K562 (cell line): ENCODE data around the gene TEAD3. TPM values are rescaled to one million over a fixed set of nuclear protein-coding genes. Genes with fewer than 3 reads are reported as not detected.
A peak's percentile ranks its signal among the peaks of the same experiment; 100 is the strongest.

Experiments used
- CBFB ChIP-seq: sonication (generic); formaldehyde crosslinking; IDR thresholded peaks from 2 replicates; pipeline ENCODE4 v1.4.0; 2020; ENCODE audit warnings: mild to moderate bottlenecking, missing genetic modification reagents
- L3MBTL2 ChIP-seq: fragments of 450-650 bp; IDR thresholded peaks from 2 replicates; pipeline ENCODE4 v1.6.1; 2016; ENCODE audit warnings: mild to moderate bottlenecking, moderate library complexity
- MAFK ChIP-seq: IDR thresholded peaks from 2 replicates; pipeline ENCODE4 v1.6.1; 2011; ENCODE audit warnings: low read length, improper control_type of control experiment
- OTX1 ChIP-seq: fragments of 450-650 bp; formaldehyde crosslinking; IDR thresholded peaks from 2 replicates; pipeline ENCODE4 v1.4.0; 2022; ENCODE audit warnings: mild to moderate bottlenecking
- POU5F1 ChIP-seq: fragments of 150-350 bp; IDR thresholded peaks from 2 replicates; pipeline ENCODE4 v1.6.1; 2014; ENCODE audit warnings: borderline replicate concordance, low read length, low read depth, mild to moderate bottlenecking; ENCODE audit not compliant: partially characterized antibody
- TCF7 ChIP-seq: sonication (generic); IDR thresholded peaks from 2 replicates; pipeline ENCODE4 v1.6.1; 2016; ENCODE audit warnings: antibody characterized with exemption, borderline replicate concordance
- ZNF12 ChIP-seq: sonication (generic); formaldehyde crosslinking; IDR thresholded peaks from 2 replicates; pipeline ENCODE4 v1.4.0; 2020; ENCODE audit warnings: mild to moderate bottlenecking, missing genetic modification reagents
- ZNF436 ChIP-seq: fragments of 250-450, 450-650 bp; sonication (Bioruptor Pico); formaldehyde crosslinking; IDR thresholded peaks from 2 replicates; pipeline ENCODE4 v1.7.0; 2020; ENCODE audit warnings: mild to moderate bottlenecking
- ZNF561 ChIP-seq: fragments of 450-650 bp; formaldehyde crosslinking; conservative IDR thresholded peaks from 2 replicates; pipeline ENCODE4 v1.4.0; 2020; ENCODE audit warnings: mild to moderate bottlenecking, moderate library complexity
- polyA plus RNA-seq, 8 experiments: library from polyadenylated mRNA; depleted of rRNA in 4 of 8; stranded (reverse) in 5 of 8; unstranded in 3 of 8; fragments of >200 nt; fragmentation: Nextera tagmentation in 2 of 8; fragmentation: Illumina TruSeq in 1 of 8; extraction: Ambion mirVana in 2 of 8; extraction: Trizol in 1 of 8; gene quantifications; 2 replicates each; pipeline versions ENCODE4 v1.2.1 to v1.2.3, GENCODE V29; 2011 to 2014; ENCODE audit warnings: inconsistent platforms in 1 of 8, missing spikeins in 1 of 8
- total RNA-seq, 7 experiments: library from RNA; depleted of rRNA in 6 of 7; stranded (reverse); fragments of >200 nt in 6 of 7; fragmentation: Illumina TruSeq in 2 of 7; extraction: Trizol in 2 of 7; gene quantifications; 2 replicates each; pipeline versions ENCODE4 v1.2.1 to v1.2.3, GENCODE V29; 2011 to 2021; ENCODE audit warnings: low replicate concordance in 1 of 7
- TF ChIP-seq, protein P1 (sequence below): sonication (generic); formaldehyde crosslinking; IDR thresholded peaks from 2 replicates; pipeline ENCODE4 v1.8.0; 2022; ENCODE audit warnings: mild to moderate bottlenecking, missing genetic modification reagents
- TF ChIP-seq, protein P2 (sequence below): sonication (generic); formaldehyde crosslinking; IDR thresholded peaks from 2 replicates; pipeline ENCODE4 v1.4.0; 2020; ENCODE audit warnings: mild to moderate bottlenecking, missing genetic modification reagents
- TF ChIP-seq, protein P3 (sequence below), 2 experiments: IDR thresholded peaks; 2 replicates each; pipeline ENCODE4 v1.6.1; 2011; ENCODE audit warnings: borderline replicate concordance in 1 of 2, control low read depth in 1 of 2, low read depth in 1 of 2, low read length in 1 of 2, mild to moderate bottlenecking in 1 of 2, mixed read lengths in 1 of 2, moderate library complexity in 1 of 2; ENCODE audit not compliant: insufficient read depth in 1 of 2, insufficient read length in 1 of 2, poor library complexity in 1 of 2, severe bottlenecking in 1 of 2; ENCODE audit errors: extremely low read depth in 1 of 2
- TF ChIP-seq, protein P4 (sequence below): fragments of 250-450 bp; sonication (Bioruptor Pico); IDR thresholded peaks from 2 replicates; pipeline ENCODE4 v1.5.0; 2020; ENCODE audit warnings: mild to moderate bottlenecking, borderline replicate concordance

Gene TEAD3
- total and polyA plus RNA-seq, 9 of the 15 experiments (the other 6 are each of a cell fraction or from before 2014, with no cell fraction given): 0.63 to 13.2 (median 3.3) TPM

DNA sequence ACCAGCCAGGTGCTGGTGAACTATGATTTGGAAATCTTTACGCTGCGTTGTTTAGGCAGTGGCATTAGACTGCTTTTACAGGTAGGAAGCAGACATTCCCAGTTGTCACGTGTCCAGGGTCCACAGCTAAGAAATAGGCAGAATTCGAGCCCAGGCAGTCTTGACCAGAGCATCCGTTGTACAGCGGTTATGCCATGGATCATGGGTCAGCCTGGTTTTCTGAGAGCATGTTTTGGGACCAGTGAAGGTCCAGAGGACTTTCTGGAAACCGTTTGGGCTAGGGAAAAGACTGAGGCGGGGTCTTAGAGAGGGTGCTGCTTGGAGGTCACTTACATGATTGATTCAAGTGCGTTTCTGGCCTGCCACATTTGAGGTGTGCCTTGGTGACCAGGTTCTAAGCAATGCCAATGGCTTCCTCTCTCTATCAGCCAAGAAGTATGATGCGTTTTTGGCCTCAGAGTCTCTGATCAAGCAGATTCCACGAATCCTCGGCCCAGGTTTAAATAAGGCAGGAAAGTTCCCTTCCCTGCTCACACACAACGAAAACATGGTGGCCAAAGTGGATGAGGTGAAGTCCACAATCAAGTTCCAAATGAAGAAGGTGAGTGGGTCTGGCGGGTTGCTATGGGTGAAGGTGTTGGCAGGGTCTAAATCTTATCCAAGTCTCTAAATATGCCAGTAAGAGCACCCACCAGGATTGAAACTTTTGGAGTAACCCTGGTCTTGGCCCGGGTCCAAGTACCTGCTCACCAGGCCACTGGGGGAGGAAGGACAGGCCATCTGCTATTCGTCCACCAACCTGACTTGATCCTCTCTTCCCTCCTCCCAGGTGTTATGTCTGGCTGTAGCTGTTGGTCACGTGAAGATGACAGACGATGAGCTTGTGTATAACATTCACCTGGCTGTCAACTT, 26.9 kb downstream of the TEAD3 start (continued):
- TF ChIP-seq, protein P1, sequence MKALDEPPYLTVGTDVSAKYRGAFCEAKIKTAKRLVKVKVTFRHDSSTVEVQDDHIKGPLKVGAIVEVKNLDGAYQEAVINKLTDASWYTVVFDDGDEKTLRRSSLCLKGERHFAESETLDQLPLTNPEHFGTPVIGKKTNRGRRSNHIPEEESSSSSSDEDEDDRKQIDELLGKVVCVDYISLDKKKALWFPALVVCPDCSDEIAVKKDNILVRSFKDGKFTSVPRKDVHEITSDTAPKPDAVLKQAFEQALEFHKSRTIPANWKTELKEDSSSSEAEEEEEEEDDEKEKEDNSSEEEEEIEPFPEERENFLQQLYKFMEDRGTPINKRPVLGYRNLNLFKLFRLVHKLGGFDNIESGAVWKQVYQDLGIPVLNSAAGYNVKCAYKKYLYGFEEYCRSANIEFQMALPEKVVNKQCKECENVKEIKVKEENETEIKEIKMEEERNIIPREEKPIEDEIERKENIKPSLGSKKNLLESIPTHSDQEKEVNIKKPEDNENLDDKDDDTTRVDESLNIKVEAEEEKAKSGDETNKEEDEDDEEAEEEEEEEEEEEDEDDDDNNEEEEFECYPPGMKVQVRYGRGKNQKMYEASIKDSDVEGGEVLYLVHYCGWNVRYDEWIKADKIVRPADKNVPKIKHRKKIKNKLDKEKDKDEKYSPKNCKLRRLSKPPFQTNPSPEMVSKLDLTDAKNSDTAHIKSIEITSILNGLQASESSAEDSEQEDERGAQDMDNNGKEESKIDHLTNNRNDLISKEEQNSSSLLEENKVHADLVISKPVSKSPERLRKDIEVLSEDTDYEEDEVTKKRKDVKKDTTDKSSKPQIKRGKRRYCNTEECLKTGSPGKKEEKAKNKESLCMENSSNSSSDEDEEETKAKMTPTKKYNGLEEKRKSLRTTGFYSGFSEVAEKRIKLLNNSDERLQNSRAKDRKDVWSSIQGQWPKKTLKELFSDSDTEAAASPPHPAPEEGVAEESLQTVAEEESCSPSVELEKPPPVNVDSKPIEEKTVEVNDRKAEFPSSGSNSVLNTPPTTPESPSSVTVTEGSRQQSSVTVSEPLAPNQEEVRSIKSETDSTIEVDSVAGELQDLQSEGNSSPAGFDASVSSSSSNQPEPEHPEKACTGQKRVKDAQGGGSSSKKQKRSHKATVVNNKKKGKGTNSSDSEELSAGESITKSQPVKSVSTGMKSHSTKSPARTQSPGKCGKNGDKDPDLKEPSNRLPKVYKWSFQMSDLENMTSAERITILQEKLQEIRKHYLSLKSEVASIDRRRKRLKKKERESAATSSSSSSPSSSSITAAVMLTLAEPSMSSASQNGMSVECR (CRISPR knock-in tag): peak; percentile 77; the same call in 1 of the 2 replicates
- TF ChIP-seq TCF7: no peak
- TF ChIP-seq, protein P2, sequence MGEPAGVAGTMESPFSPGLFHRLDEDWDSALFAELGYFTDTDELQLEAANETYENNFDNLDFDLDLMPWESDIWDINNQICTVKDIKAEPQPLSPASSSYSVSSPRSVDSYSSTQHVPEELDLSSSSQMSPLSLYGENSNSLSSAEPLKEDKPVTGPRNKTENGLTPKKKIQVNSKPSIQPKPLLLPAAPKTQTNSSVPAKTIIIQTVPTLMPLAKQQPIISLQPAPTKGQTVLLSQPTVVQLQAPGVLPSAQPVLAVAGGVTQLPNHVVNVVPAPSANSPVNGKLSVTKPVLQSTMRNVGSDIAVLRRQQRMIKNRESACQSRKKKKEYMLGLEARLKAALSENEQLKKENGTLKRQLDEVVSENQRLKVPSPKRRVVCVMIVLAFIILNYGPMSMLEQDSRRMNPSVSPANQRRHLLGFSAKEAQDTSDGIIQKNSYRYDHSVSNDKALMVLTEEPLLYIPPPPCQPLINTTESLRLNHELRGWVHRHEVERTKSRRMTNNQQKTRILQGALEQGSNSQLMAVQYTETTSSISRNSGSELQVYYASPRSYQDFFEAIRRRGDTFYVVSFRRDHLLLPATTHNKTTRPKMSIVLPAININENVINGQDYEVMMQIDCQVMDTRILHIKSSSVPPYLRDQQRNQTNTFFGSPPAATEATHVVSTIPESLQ (CRISPR knock-in tag): 0 out of 2 replicates have a peak, but pooled peaks have one; percentile 65
- no peak for TF ChIP-seq OTX1 (CRISPR knock-in tag)
- TF ChIP-seq POU5F1: no peak
- TF ChIP-seq MAFK: 0 out of 2 replicates have a peak, but pooled peaks have one; percentile 13
- TF ChIP-seq ZNF436 (CRISPR knock-in tag): no peak
- 0 out of 2 replicates have a peak, but pooled peaks have one; percentile 66 for TF ChIP-seq ZNF12
- TF ChIP-seq, protein P3, sequence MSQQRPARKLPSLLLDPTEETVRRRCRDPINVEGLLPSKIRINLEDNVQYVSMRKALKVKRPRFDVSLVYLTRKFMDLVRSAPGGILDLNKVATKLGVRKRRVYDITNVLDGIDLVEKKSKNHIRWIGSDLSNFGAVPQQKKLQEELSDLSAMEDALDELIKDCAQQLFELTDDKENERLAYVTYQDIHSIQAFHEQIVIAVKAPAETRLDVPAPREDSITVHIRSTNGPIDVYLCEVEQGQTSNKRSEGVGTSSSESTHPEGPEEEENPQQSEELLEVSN (IDR thresholded peaks at IDR 0.05; ENCODE audit: borderline replicate concordance in 1 of 2, extremely low read depth in 1 of 2, insufficient read depth in 1 of 2, insufficient read length in 1 of 2, low read depth in 1 of 2, low read length in 1 of 2, poor library complexity in 1 of 2, severe bottlenecking in 1 of 2): peak in 1 of 2 experiments; percentile 13
- TF ChIP-seq CBFB (CRISPR knock-in tag): 0 out of 2 replicates have a peak, but pooled peaks have one; percentile 51
- peak; percentile 54; the same call in 1 of the 2 replicates for TF ChIP-seq L3MBTL2
- no peak for TF ChIP-seq ZNF561 (CRISPR knock-in tag)
- TF ChIP-seq, protein P4, sequence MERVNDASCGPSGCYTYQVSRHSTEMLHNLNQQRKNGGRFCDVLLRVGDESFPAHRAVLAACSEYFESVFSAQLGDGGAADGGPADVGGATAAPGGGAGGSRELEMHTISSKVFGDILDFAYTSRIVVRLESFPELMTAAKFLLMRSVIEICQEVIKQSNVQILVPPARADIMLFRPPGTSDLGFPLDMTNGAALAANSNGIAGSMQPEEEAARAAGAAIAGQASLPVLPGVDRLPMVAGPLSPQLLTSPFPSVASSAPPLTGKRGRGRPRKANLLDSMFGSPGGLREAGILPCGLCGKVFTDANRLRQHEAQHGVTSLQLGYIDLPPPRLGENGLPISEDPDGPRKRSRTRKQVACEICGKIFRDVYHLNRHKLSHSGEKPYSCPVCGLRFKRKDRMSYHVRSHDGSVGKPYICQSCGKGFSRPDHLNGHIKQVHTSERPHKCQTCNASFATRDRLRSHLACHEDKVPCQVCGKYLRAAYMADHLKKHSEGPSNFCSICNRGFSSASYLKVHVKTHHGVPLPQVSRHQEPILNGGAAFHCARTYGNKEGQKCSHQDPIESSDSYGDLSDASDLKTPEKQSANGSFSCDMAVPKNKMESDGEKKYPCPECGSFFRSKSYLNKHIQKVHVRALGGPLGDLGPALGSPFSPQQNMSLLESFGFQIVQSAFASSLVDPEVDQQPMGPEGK (CRISPR knock-in tag): no peak
